Stomach smooth muscle (tissue), 2 donors: ENCODE measurements around the gene OXA1L.
"Not testable (repeated sequence)": the region's sequence is repeated elsewhere in the genome, so short reads cannot be mapped to it uniquely, and the experiment has no call there.

Experiments
- H3K27ac ChIP-seq: one replicate; pipeline ENCODE4 v1.7.0; 2013; ENCODE audit warnings: mild to moderate bottlenecking, low read length, inconsistent platforms
- H3K27me3 ChIP-seq, 2 donors: one replicate each; pipeline ENCODE4 v1.7.0; 2013; ENCODE audit warnings: low read length in 2 of 2; ENCODE audit not compliant: insufficient read depth in 2 of 2, control insufficient read depth in 1 of 2
- H3K36me3 ChIP-seq, 2 donors: one replicate each; pipeline ENCODE4 v1.7.0; 2013; ENCODE audit warnings: low read length in 2 of 2; ENCODE audit not compliant: control insufficient read depth in 2 of 2, insufficient read depth in 2 of 2
- H3K4me1 ChIP-seq: one replicate; pipeline ENCODE4 v1.7.0; 2013; ENCODE audit warnings: low read length; ENCODE audit not compliant: control insufficient read depth, insufficient read depth
- H3K4me3 ChIP-seq, 2 donors: one replicate each; pipeline ENCODE4 v1.7.0; 2013; ENCODE audit warnings: low read length in 2 of 2
- H3K9ac ChIP-seq, 2 donors: one replicate each; pipeline ENCODE4 v1.7.0; 2013; ENCODE audit warnings: low read length in 2 of 2, mild to moderate bottlenecking in 1 of 2
- H3K9me3 ChIP-seq, 2 donors: one replicate each; pipeline ENCODE4 v1.7.0; 2013; ENCODE audit warnings: low read length in 2 of 2; ENCODE audit not compliant: control insufficient read depth in 2 of 2
- donor health status: healthy.
- donor health status: Pancreatic carcinoma.

Gene OXA1L

DNA sequence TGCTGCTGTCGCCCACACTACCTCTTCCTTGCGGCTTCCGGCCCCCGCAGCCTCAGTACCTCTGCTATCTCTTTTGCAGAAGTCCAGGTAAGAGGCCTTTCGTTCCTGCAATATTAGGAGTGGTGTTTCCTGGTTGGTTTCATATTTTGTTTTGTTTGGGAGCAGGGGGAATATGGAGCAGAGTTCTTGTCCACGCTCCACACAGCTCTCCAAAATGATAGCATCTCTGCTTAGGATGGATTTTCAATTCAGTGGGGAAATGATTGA lies 768 bp downstream of the OXA1L start:
- Histone ChIP-seq H3K9me3 (no peaks in the 10 kb centered on the region), H3K36me3 (peaks cover 27 to 38% of the 10 kb centered on the region in 2 donors), H3K27me3 (no peaks in the 10 kb centered on the region), H3K4me3 (peak overlapping the region; percentile 99), H3K27ac (no peak overlapping the region), H3K9ac (peak overlapping the region; percentile 84 to 96), H3K4me1 (peaks cover 14% of the 10 kb centered on the region)

DNA sequence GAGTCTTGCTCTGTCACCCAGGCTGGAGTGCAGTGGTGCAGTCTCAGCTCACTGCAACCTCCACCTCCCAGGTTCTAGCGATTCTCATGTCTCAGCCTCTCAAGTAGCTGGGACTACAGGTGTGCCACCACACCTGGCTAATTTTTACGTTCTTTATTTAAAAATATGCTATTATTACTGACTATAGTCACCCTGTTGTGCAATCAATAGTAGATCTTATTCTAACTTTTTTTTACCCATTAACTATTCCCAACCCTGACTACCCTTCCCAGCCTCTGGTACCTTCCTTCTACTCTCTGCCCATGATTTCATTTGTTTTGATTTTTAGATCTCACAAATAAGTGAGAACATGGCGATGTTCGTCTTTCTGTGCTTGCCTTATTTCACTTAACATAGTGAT lies 2.5 kb downstream of the OXA1L start:
- peaks cover 14% of the 10 kb centered on the region for H3K4me1 ChIP-seq
- H3K9me3 ChIP-seq, result no peaks in the 10 kb centered on the region
- no peak overlapping the region for H3K4me3 ChIP-seq
- H3K36me3 ChIP-seq, result peaks cover 38 to 51% of the 10 kb centered on the region in 2 donors
- no peak overlapping the region for H3K9ac ChIP-seq
- H3K27ac ChIP-seq, result no peak overlapping the region
- H3K27me3 ChIP-seq, result no peaks in the 10 kb centered on the region

DNA sequence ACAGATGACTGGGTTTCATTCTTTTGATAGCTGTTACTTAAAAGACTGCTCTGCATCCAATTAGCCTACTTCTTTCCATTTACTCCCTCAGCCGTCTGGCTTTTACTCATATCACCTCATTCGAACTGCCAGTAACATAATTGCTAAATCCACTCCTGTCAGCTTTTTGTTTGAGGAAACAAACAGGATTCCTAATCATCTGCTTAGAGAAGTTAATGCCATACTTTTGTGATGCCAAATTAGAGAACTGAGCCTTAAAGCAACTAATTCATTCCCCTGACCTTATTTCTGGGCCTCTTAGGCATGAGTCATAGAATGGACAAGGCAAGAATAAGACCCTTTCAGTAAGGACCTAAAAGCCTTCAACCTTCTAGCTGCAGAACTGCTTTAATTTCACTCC lies 2.9 kb downstream of the OXA1L start:
- H3K4me3 ChIP-seq, result no peak overlapping the region
- no peak overlapping the region for H3K27ac ChIP-seq
- no peaks in the 10 kb centered on the region for H3K9me3 ChIP-seq
- no peaks in the 10 kb centered on the region for H3K27me3 ChIP-seq
- H3K4me1 ChIP-seq, result peaks cover 14% of the 10 kb centered on the region
- H3K36me3 ChIP-seq, result peaks cover 38 to 53% of the 10 kb centered on the region in 2 donors
- no peak overlapping the region for H3K9ac ChIP-seq

DNA sequence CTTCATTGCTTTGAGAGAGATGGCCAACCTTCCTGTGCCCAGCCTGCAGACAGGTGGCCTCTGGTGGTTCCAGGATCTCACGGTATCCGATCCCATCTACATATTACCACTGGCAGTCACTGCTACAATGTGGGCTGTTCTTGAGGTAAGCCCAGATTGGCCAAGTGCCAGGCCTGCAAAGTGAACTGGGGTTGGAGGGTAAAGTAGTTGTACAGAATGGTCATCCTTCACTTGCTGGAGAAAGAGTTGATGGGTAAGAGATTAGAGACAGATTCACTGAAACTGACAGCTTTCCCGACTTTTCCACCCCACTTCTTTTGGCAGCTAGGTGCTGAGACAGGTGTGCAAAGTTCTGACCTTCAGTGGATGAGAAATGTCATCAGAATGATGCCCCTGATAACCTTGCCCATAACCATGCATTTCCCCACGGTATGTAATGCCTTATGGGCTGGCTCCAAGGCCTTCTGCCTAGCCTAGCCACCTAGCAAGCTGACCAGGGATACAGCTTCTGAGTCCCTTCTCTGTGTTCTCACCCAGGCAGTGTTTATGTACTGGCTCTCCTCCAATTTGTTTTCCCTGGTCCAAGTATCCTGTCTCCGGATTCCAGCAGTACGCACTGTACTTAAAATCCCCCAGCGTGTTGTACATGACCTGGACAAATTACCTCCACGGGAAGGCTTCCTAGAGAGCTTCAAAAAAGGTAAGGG lies 4.1 kb downstream of the OXA1L start:
- H3K36me3 ChIP-seq, result peaks cover 38 to 55% of the 10 kb centered on the region in 2 donors

DNA sequence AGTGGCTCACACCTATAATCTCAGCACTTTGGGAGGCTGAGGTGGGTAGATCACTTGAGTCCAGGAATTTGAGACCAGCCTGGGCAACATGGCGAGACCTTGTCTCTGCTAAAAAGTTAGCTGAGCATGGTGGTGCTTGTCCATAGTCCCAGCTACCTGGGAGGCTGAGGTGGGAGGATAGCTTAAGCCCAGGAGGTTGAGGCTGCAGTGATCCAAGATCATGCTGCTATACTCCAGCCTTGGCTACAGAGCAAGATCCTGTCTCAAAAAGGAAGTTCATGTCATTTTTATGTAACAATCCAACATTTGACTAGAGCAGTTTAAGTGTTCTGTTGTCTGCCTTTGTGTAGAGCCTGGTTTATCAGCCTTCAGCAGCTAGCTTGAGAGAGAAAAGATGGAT lies 6.2 kb downstream of the OXA1L start:
- H3K36me3 ChIP-seq, result peaks cover 38 to 55% of the 10 kb centered on the region in 2 donors
- peaks cover 7% of the 10 kb centered on the region for H3K4me1 ChIP-seq
- H3K27me3 ChIP-seq, result no peaks in the 10 kb centered on the region
- no peak overlapping the region for H3K9ac ChIP-seq
- H3K9me3 ChIP-seq, result no peaks in the 10 kb centered on the region
- no peak overlapping the region for H3K27ac ChIP-seq
- H3K4me3 ChIP-seq, result no peak overlapping the region

More for the DNA sequence above, 4.1 kb downstream of the OXA1L start:
- H3K4me3 ChIP-seq, result no peak overlapping the region
- H3K27ac ChIP-seq, result no peak overlapping the region
- H3K9me3 ChIP-seq, result no peaks in the 10 kb centered on the region
- peaks cover 14% of the 10 kb centered on the region for H3K4me1 ChIP-seq
- no peaks in the 10 kb centered on the region for H3K27me3 ChIP-seq
- no peak overlapping the region for H3K9ac ChIP-seq

DNA sequence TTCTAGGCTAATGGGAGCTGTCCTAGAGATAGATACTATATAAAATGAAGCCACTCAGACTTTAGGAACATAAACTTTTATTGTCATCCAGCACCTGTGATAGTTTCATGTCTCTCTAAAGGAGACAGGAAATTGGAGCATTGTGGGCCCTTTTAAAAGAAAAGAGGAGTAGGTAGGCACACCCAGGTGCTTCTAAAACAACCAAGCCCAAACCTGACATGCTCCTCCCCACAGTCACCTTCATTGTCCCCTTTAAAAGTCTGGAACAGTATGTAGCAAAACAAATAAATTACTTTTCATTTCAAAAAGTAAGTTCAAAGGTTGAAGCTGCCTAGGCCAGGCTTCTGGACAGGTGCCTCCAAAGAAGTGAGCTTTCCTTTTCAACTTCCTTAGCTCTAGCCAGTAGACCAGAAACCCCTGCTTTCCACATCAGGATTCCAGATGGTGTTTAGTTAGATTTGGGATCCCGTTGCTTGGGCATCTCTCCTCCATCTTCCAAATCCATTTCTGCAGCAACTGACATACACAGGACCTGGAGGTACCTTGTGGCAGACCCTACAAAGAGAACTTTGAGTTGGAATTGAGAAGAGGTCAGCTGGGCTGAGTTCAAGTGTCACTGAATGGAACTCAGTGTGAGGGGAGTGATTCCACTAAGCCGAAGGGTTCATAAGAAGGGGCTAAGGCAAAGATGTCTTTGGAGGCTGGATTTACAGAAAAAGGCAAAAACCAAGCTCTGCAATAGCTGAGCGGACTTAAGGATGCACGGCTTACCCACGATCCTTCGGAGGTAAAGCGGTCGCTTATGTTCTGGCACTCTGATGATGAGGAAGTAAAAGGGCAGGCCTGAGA lies 6.9 kb downstream of the OXA1L start:
- no peak overlapping the region for H3K9ac ChIP-seq
- H3K4me1 ChIP-seq, result peaks cover under 1% of the 10 kb centered on the region
- H3K27ac ChIP-seq, result no peak overlapping the region
- peaks cover 38 to 50% of the 10 kb centered on the region in 2 donors for H3K36me3 ChIP-seq
- no peaks in the 10 kb centered on the region for H3K27me3 ChIP-seq
- H3K9me3 ChIP-seq, result no peaks in the 10 kb centered on the region
- no peak overlapping the region for H3K4me3 ChIP-seq

DNA sequence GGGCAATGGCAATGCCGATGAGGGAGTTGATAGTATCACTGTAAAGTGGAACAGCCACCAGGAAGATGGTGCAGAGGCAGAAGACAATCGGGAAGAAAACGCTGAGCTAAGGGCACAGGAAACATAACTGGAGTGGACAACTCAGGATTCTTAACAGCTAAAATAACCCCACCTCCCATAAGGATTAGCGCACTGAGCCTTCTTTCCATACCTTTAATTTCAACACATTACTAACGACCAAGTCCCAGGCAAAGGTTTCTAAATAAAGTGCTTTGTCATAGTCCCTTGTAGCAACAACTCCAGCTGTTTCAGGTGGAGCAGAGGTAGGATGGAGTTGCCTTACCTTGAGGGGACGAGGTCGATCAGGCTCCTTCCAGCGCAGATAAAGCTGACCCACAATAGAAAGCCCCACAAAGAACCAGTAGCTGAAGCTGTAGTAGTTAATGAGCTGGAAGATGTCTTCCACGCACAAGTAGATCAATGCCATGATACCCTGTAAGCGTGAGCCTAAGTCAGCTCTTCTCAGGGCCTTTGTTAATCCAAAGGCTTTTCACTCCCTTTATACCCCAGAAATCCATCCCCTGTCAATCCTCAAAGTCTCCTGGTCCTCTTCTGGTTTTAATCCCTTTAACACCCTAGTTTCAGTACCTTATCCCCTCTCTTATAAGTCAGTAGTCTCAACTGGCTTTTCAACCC lies 7.7 kb downstream of the OXA1L start:
- Histone ChIP-seq H3K9ac (no peak overlapping the region), H3K27ac (no peak overlapping the region), H3K36me3 (peaks cover 38 to 46% of the 10 kb centered on the region in 2 donors), H3K27me3 (no peaks in the 10 kb centered on the region), H3K4me1 (no peaks in the 10 kb centered on the region), H3K4me3 (no peak overlapping the region), H3K9me3 (no peaks in the 10 kb centered on the region)

DNA sequence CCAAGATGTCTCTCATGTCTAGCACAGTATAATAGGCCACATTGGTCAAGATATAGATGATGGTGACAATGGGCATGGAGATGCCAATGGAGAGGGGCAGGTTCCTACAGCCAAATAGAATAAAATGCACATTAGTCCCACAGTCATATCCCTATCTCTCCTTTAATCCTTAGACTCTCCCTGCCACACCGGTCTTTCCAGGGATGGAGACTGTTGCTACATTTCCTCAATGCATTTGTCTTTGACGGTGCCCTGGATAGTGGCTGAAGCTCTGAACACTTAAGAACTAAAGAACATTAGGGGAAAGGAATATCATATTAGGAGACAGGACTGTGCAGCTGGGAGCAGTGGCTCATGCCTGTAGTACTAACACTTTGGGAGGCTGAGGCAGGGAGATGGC lies 9.7 kb downstream of the OXA1L start:
- no peak overlapping the region for H3K27ac ChIP-seq
- no peak overlapping the region for H3K9ac ChIP-seq
- H3K9me3 ChIP-seq, result no peaks in the 10 kb centered on the region
- peaks cover 18 to 26% of the 10 kb centered on the region in 2 donors for H3K36me3 ChIP-seq
- H3K27me3 ChIP-seq, result no peaks in the 10 kb centered on the region
- no peaks in the 10 kb centered on the region for H3K4me1 ChIP-seq
- no peak overlapping the region for H3K4me3 ChIP-seq

DNA sequence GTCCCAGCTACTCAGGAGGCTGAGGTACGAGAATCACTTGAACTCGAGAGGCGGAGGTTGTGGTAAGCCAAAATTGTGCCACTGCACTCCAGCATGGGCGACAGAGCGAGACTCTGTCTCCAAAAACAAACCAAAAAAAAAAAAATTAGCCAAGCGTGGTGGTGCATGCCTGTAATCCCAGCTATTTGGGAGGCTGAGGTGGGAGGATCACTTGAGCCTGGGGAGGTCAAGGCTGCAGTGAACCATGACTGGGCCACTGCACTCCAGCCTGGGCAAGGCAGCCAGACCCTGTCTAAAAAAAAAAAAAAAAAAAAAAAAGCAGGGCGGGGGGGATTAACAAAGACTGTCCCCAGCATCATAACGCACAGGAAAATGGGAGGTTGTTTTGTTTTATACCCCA lies 10.4 kb downstream of the OXA1L start:
- H3K9ac ChIP-seq, H3K4me1 ChIP-seq, H3K9me3 ChIP-seq, H3K27ac ChIP-seq, H3K4me3 ChIP-seq, H3K27me3 ChIP-seq: not testable (repeated sequence)
- H3K36me3 ChIP-seq, result peaks cover 12 to 19% of the 10 kb centered on the region in 2 donors

DNA sequence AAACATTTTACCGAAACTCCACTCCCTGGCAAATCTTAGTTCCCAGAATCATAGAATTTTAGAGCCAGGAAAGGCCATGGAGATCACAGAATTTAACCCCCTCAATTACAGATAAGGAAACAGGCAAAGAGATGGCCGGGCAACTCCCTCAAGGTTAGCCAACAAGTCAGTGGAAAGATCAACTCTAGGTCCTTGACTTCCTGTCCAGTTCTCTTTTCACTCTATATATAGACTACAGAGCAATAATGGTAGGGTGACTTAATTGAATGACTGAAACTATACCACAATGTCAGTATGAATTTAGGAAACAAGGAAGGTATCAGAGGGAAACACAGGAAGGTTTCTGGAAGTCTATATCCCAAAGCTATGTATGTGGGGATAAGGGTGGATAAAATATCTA lies 11.6 kb downstream of the OXA1L start:
- H3K4me1 ChIP-seq, result no peaks in the 10 kb centered on the region
- H3K27ac ChIP-seq, result no peak overlapping the region
- no peak overlapping the region for H3K9ac ChIP-seq
- no peak overlapping the region for H3K4me3 ChIP-seq
- H3K36me3 ChIP-seq, result peaks cover 5 to 12% of the 10 kb centered on the region in 2 donors
- no peaks in the 10 kb centered on the region for H3K9me3 ChIP-seq
- H3K27me3 ChIP-seq, result no peaks in the 10 kb centered on the region
